WI38 (cell line): Measurements from ENCODE around the gene COL26A1.

Source experiments
- H3K4me3 ChIP-seq: 2 replicates; pipeline ENCODE4 v1.5.1; 2011; ENCODE audit warnings: low read depth, mild to moderate bottlenecking, control low read depth, low read length
- CTCF ChIP-seq: IDR thresholded peaks from 2 replicates; pipeline ENCODE4 v1.5.1; 2012; ENCODE audit warnings: low read depth, mild to moderate bottlenecking, control low read depth, low read length

Gene COL26A1

GRCh38 chr7:101562531-101563197 is 200.0 kb downstream of the COL26A1 start:
- no peak overlapping the region for H3K4me3 ChIP-seq
- no peak for TF ChIP-seq CTCF

- no peak for TF ChIP-seq CTCF
- no peak overlapping the region for H3K4me3 ChIP-seq
Measured at GRCh38 chr7:101563198-101563901, 200.7 kb downstream of the COL26A1 start.

GRCh38 chr7:101563943-101564777 is 201.5 kb downstream of the COL26A1 start:
- no peak overlapping the region for H3K4me3 ChIP-seq
- no peak for TF ChIP-seq CTCF

GRCh38 chr7:101564778-101565211 is 202.1 kb downstream of the COL26A1 start:
- TF ChIP-seq CTCF, result no peak
- H3K4me3 ChIP-seq, result no peak overlapping the region

GRCh38 chr7:101565601-101566209 is 203.0 kb downstream of the COL26A1 start:
- no peak overlapping the region for H3K4me3 ChIP-seq
- no peak for TF ChIP-seq CTCF

GRCh38 chr7:101567230-101567629 is 204.6 kb downstream of the COL26A1 start:
- H3K4me3 ChIP-seq, result no peak overlapping the region
- TF ChIP-seq CTCF, result no peak
